ENCODE results near the gene HLX.

- TF ChIP-seq SP1 (IDR thresholded peaks at IDR 0.05) (peak; percentile 43), RXRA (IDR thresholded peaks at IDR 0.05) (no peak), RAD21 (IDR thresholded peaks at IDR 0.05) (peak in 1 of 2 donors; percentile 31), ATF3 (IDR thresholded peaks at IDR 0.05) (no peak), FOXA2 (IDR thresholded peaks at IDR 0.05) (no peak), TAF1 (conservative IDR thresholded peaks at IDR 0.05) (no peak), REST (IDR thresholded peaks at IDR 0.05) (peak; percentile 29), GABPA (IDR thresholded peaks at IDR 0.05 in 1 of 2, conservative IDR thresholded peaks at IDR 0.05 in 1 of 2) (peak; percentile 40 to 49), EGR1 (IDR thresholded peaks at IDR 0.05; ENCODE audit: low read depth in 2 of 2) (no peak), YY1 (IDR thresholded peaks at IDR 0.05) (no peak)
- TF ChIP-seq, protein P1, sequence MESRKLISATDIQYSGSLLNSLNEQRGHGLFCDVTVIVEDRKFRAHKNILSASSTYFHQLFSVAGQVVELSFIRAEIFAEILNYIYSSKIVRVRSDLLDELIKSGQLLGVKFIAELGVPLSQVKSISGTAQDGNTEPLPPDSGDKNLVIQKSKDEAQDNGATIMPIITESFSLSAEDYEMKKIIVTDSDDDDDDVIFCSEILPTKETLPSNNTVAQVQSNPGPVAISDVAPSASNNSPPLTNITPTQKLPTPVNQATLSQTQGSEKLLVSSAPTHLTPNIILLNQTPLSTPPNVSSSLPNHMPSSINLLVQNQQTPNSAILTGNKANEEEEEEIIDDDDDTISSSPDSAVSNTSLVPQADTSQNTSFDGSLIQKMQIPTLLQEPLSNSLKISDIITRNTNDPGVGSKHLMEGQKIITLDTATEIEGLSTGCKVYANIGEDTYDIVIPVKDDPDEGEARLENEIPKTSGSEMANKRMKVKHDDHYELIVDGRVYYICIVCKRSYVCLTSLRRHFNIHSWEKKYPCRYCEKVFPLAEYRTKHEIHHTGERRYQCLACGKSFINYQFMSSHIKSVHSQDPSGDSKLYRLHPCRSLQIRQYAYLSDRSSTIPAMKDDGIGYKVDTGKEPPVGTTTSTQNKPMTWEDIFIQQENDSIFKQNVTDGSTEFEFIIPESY (IDR thresholded peaks at IDR 0.05) = no peak
- TF ChIP-seq, protein P2, sequence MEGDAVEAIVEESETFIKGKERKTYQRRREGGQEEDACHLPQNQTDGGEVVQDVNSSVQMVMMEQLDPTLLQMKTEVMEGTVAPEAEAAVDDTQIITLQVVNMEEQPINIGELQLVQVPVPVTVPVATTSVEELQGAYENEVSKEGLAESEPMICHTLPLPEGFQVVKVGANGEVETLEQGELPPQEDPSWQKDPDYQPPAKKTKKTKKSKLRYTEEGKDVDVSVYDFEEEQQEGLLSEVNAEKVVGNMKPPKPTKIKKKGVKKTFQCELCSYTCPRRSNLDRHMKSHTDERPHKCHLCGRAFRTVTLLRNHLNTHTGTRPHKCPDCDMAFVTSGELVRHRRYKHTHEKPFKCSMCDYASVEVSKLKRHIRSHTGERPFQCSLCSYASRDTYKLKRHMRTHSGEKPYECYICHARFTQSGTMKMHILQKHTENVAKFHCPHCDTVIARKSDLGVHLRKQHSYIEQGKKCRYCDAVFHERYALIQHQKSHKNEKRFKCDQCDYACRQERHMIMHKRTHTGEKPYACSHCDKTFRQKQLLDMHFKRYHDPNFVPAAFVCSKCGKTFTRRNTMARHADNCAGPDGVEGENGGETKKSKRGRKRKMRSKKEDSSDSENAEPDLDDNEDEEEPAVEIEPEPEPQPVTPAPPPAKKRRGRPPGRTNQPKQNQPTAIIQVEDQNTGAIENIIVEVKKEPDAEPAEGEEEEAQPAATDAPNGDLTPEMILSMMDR (IDR thresholded peaks at IDR 0.05; ENCODE audit: low read depth, low read length, missing input control) = no peak
- TF ChIP-seq, protein P3, sequence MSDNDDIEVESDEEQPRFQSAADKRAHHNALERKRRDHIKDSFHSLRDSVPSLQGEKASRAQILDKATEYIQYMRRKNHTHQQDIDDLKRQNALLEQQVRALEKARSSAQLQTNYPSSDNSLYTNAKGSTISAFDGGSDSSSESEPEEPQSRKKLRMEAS (IDR thresholded peaks at IDR 0.05) = peak; percentile 38
Observed at GRCh38 chr1:220876511-220877376, 2.5 kb upstream of the HLX start.

Data from liver (tissue), 3 donors.